IMR-90 (cell line): ENCODE measurements around the gene EAF1. TPM values are rescaled to one million over a fixed set of nuclear protein-coding genes. Genes with fewer than 3 reads are reported as not detected.

ENCODE experiments used
- ATAC-seq: fragments of 200-7000 bp; cut with Tn5 transposase; 2 replicates; pipeline ENCODE4 v1.9.1; 2020; ENCODE audit warnings: low read depth, mild to moderate bottlenecking, moderate library complexity
- BruUV-seq: library from RNA; stranded (reverse); fragments of 400-500 nt; replicated peaks from 2 replicates; lab custom pipeline; 2021; lab: Mats Ljungman, UMichigan
- CTCF ChIA-PET: fragments of 300-600 bp; formaldehyde crosslinking; extraction: SDS; loops from one replicate; lab custom pipeline; 2021; ENCODE audit warnings: antibody characterized with exemption; lab: Yijun Ruan, JAX
- POLR2A ChIA-PET: fragments of 300-600 bp; sonication (Branson Sonifier 250); formaldehyde crosslinking; loops from one replicate; lab custom pipeline; 2022; ENCODE audit warnings: antibody characterized with exemption; ENCODE audit not compliant: unreplicated experiment; lab: Charles Lee
- DNase-seq: peaks from one replicate; pipeline ENCODE4 v3.0.0; 2013
- H2AFZ ChIP-seq: replicated peaks from 2 replicates; pipeline ENCODE3; 2013; ENCODE audit warnings: low read length, mild to moderate bottlenecking; ENCODE audit not compliant: poor library complexity
- H2AK5ac ChIP-seq: 2 replicates; pipeline ENCODE4 v1.6.1; 2013; ENCODE audit warnings: low read depth, low read length, inconsistent platforms
- H2AK9ac ChIP-seq: replicated peaks from 2 replicates; pipeline ENCODE3; 2013; ENCODE audit warnings: mild to moderate bottlenecking, low read depth, low read length, moderate library complexity; ENCODE audit not compliant: poor library complexity
- H2BK120ac ChIP-seq: 2 replicates; pipeline ENCODE4 v1.6.1; 2013; ENCODE audit warnings: low read depth, low read length, inconsistent platforms
- H2BK15ac ChIP-seq: 3 replicates; pipeline ENCODE4 v1.6.1; 2013; ENCODE audit warnings: low read depth, low read length, inconsistent platforms
- H2BK20ac ChIP-seq: 2 replicates; pipeline ENCODE4 v1.6.1; 2013; ENCODE audit warnings: low read depth, mild to moderate bottlenecking, inconsistent platforms, low read length, moderate library complexity
- H2BK5ac ChIP-seq: 2 replicates; pipeline ENCODE4 v1.6.1; 2013; ENCODE audit warnings: mild to moderate bottlenecking, low read depth, low read length, inconsistent platforms; ENCODE audit not compliant: poor library complexity, severe bottlenecking
- H3K14ac ChIP-seq: replicated peaks from 2 replicates; pipeline ENCODE4 v1.6.1; 2013; ENCODE audit warnings: low read depth, low read length, inconsistent platforms
- H3K18ac ChIP-seq: 2 replicates; pipeline ENCODE4 v1.6.1; 2013; ENCODE audit warnings: low read depth, low read length, control low read depth
- H3K23ac ChIP-seq: 2 replicates; pipeline ENCODE4 v1.6.1; 2013; ENCODE audit warnings: low read depth, low read length, inconsistent platforms
- H3K27ac ChIP-seq: 2 replicates; pipeline ENCODE4 v1.5.1; 2013; ENCODE audit warnings: mild to moderate bottlenecking, control low read depth, low read length; ENCODE audit not compliant: insufficient read depth
- H3K27me3 ChIP-seq: 2 replicates; pipeline ENCODE4 v1.6.1; 2013; ENCODE audit warnings: low read length; ENCODE audit not compliant: control insufficient read depth, insufficient read depth
- H3K36me3 ChIP-seq: 2 replicates; pipeline ENCODE4 v1.6.1; 2013; ENCODE audit warnings: low read length, mixed read lengths; ENCODE audit not compliant: control insufficient read depth, insufficient read depth
- H3K4ac ChIP-seq: 2 replicates; pipeline ENCODE4 v1.6.1; 2013; ENCODE audit warnings: low read depth, low read length, inconsistent platforms
- H3K4me1 ChIP-seq: 2 replicates; pipeline ENCODE4 v1.6.1; 2013; ENCODE audit warnings: low read length, mixed read lengths; ENCODE audit not compliant: control insufficient read depth, insufficient read depth
- H3K4me2 ChIP-seq: 2 replicates; pipeline ENCODE4 v1.6.1; 2013; ENCODE audit warnings: low read depth, mild to moderate bottlenecking, control low read depth, low read length, moderate library complexity
- H3K4me3 ChIP-seq: 2 replicates; pipeline ENCODE4 v1.5.1; 2013; ENCODE audit warnings: low read depth, mild to moderate bottlenecking, control low read depth, low read length, moderate library complexity; ENCODE audit not compliant: insufficient read depth
- H3K56ac ChIP-seq: 2 replicates; pipeline ENCODE4 v1.6.1; 2013; ENCODE audit warnings: low read length, inconsistent platforms; ENCODE audit not compliant: insufficient read depth; ENCODE audit errors: extremely low read depth
- H3K79me1 ChIP-seq, 2 experiments: 2 replicates each; pipeline ENCODE4 v1.6.1; 2013; ENCODE audit warnings: low read length in 2 of 2, inconsistent platforms in 1 of 2, low read depth in 1 of 2
- H3K9ac ChIP-seq: 2 replicates; pipeline ENCODE4 v1.6.1; 2013; ENCODE audit warnings: low read depth, low read length, control low read depth
- H3K9me1 ChIP-seq: 2 replicates; pipeline ENCODE4 v1.6.1; 2013; ENCODE audit warnings: low read length, inconsistent platforms; ENCODE audit not compliant: insufficient read depth
- H3K9me3 ChIP-seq: 2 replicates; pipeline ENCODE4 v1.6.1; 2013; ENCODE audit warnings: low read length; ENCODE audit not compliant: control insufficient read depth, insufficient read depth
- H4K20me1 ChIP-seq: 2 replicates; pipeline ENCODE4 v1.6.1; 2013; ENCODE audit warnings: low read length, inconsistent platforms; ENCODE audit not compliant: insufficient read depth
- H4K5ac ChIP-seq: 2 replicates; pipeline ENCODE4 v1.6.1; 2013; ENCODE audit warnings: mild to moderate bottlenecking, low read depth, low read length, control low read depth
- H4K8ac ChIP-seq, 2 experiments: 2 replicates each; pipeline ENCODE4 v1.6.1; 2013; ENCODE audit warnings: low read depth in 2 of 2, low read length in 2 of 2, control low read depth in 1 of 2, inconsistent platforms in 1 of 2
- H4K91ac ChIP-seq: 2 replicates; pipeline ENCODE4 v1.6.1; 2013; ENCODE audit warnings: low read depth, low read length, inconsistent platforms; ENCODE audit not compliant: insufficient read depth
- BHLHE40 ChIP-seq: fragments of 150-350 bp; IDR thresholded peaks from 2 replicates; pipeline ENCODE4 v1.6.1; 2016; ENCODE audit warnings: mild to moderate bottlenecking, low read depth, low read length
- CEBPB ChIP-seq: IDR thresholded peaks from 2 replicates; pipeline ENCODE4 v1.6.1; 2012; ENCODE audit warnings: low read depth, low read length, improper control_type of control experiment
- CHD1 ChIP-seq: IDR thresholded peaks from 2 replicates; pipeline ENCODE4 v1.6.1; 2012; ENCODE audit warnings: low read depth, low read length, improper control_type of control experiment
- MAZ ChIP-seq: IDR thresholded peaks from 2 replicates; pipeline ENCODE4 v1.6.1; 2012; ENCODE audit warnings: low read depth, mild to moderate bottlenecking, low read length, improper control_type of control experiment, moderate library complexity, borderline replicate concordance
- MXI1 ChIP-seq: IDR thresholded peaks from 2 replicates; pipeline ENCODE4 v1.6.1; 2012; ENCODE audit warnings: low read depth, mild to moderate bottlenecking, low read length, moderate library complexity, borderline replicate concordance
- NFE2L2 ChIP-seq: fragments of 150-350 bp; IDR thresholded peaks from 2 replicates; pipeline ENCODE4 v1.6.1; 2016; ENCODE audit warnings: low read depth, mild to moderate bottlenecking, low read length
- POLR2A ChIP-seq: IDR thresholded peaks from 2 replicates; pipeline ENCODE4 v1.6.1; 2012; ENCODE audit warnings: mild to moderate bottlenecking, low read depth, low read length
- RCOR1 ChIP-seq: IDR thresholded peaks from 2 replicates; pipeline ENCODE4 v1.6.1; 2012; ENCODE audit warnings: mild to moderate bottlenecking, low read length, improper control_type of control experiment; ENCODE audit not compliant: insufficient replicate concordance
- WGBS, 2 experiments: methylation state at CpG; one replicate each; pipeline versions ENCODE4 v1.1.5 to v1.1.7; 2013; ENCODE audit warnings: missing lambda C conversion rate in 2 of 2; ENCODE audit not compliant: insufficient read length in 1 of 2; ENCODE audit errors: extremely low coverage in 2 of 2; 5-methylcytosine and 5-hydroxymethylcytosine counted together
- dilution Hi-C: fragments of 300-500 bp; cut with HindIII; formaldehyde crosslinking; loops from one replicate; pipeline ENCODE4 v1.14.3; 2018; ENCODE audit warnings: low sequenced_read_pairs; ENCODE audit not compliant: unreplicated experiment
- in situ Hi-C: fragments of 300-500 bp; cut with MboI; formaldehyde crosslinking; loops from 3 replicates; pipeline ENCODE4 v1.14.3; 2019; ENCODE audit warnings: low sequenced_read_pairs, inconsistent platforms, mixed read lengths
- intact Hi-C: fragments of 100-400 bp; cut with micrococcal nuclease; formaldehyde crosslinking; loops from 2 replicates; pipeline ENCODE4 v1.10.0; 2022
- polyA plus RNA-seq, 3 experiments: library from polyadenylated mRNA; depleted of rRNA; stranded (reverse); fragments of >200 nt; gene quantifications; 2 replicates each; pipeline ENCODE4 v1.2.3, GENCODE V29; 2012; ENCODE audit warnings: low replicate concordance in 1 of 3
- total RNA-seq: library from RNA; depleted of rRNA; stranded (reverse); fragments of >200 nt; gene quantifications from 2 replicates; pipeline ENCODE4 v1.2.3, GENCODE V29; 2012
- TF ChIP-seq, protein P1 (sequence below): fragments of 150-350 bp; IDR thresholded peaks from 2 replicates; pipeline ENCODE4 v1.6.1; 2017; ENCODE audit warnings: mild to moderate bottlenecking, antibody characterized with exemption, low read length, low read depth
- TF ChIP-seq, protein P2 (sequence below): fragments of 150-350 bp; IDR thresholded peaks from 2 replicates; pipeline ENCODE4 v1.6.1; 2016; ENCODE audit warnings: low read depth, mild to moderate bottlenecking, low read length, moderate library complexity, borderline replicate concordance

Gene EAF1
- total and polyA plus RNA-seq, 2 of the 4 experiments (the other 2 are of a cell fraction), result 7.0 to 21.3 TPM

DNA sequence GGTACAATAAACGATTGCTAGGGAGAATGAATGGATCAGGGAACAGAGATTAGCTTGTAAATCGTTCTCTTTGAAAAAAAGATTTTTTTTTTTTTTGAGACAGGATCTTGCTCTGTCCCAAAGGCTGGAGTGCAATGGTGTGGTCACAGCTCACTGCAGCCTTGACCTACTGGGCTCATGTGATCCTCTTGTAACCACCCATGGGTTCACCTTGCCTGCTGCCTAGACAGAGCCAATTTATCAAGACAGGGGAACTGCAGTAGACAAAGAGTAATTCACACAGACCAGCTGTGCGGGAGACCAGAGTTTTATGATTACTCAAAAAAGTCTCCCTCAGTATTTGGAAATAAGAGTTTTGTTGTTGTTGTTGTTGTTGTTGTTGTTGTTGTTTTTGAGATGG lies 39.7 kb upstream of the EAF1 start:
- Histone ChIP-seq H3K4me3 (no peak overlapping the region), H3K4me1 (no peaks in the 10 kb centered on the region), H3K79me1 (no peaks in the 10 kb centered on the region), H4K8ac (no peak overlapping the region), H2BK120ac (no peak overlapping the region), H3K56ac (no peak overlapping the region), H3K14ac (no peak overlapping the region), H4K5ac (no peak overlapping the region), H3K27me3 (no peaks in the 10 kb centered on the region), H4K91ac (no peak overlapping the region), H4K20me1 (no peaks in the 10 kb centered on the region), H3K36me3 (no peaks in the 10 kb centered on the region), H3K9me1 (no peaks in the 10 kb centered on the region), H3K9me3 (peaks cover 4% of the 10 kb centered on the region), H2BK20ac (no peak overlapping the region), H3K23ac (no peak overlapping the region), H2BK15ac (no peak overlapping the region), H2BK5ac (no peak overlapping the region), H2AFZ (no peak overlapping the region), H3K9ac (no peak overlapping the region), H3K27ac (no peak overlapping the region), H3K4ac (no peak overlapping the region), H3K18ac (no peak overlapping the region), H3K4me2 (no peak overlapping the region), H2AK5ac (no peak overlapping the region), H2AK9ac (no peak overlapping the region)
- dilution Hi-C loops, result no loop called here
- ChIA-PET CTCF (interaction anchor here (0.6 kb wide), 1 partner anchor 13 kb away, joined by 4 read pairs; no protein-coding TSS in a partner anchor), POLR2A (no interaction called here)
- no peak for TF ChIP-seq NFE2L2
- no peak for TF ChIP-seq MAZ
- no peak for TF ChIP-seq CHD1
- TF ChIP-seq, protein P1, sequence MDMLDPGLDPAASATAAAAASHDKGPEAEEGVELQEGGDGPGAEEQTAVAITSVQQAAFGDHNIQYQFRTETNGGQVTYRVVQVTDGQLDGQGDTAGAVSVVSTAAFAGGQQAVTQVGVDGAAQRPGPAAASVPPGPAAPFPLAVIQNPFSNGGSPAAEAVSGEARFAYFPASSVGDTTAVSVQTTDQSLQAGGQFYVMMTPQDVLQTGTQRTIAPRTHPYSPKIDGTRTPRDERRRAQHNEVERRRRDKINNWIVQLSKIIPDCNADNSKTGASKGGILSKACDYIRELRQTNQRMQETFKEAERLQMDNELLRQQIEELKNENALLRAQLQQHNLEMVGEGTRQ, result no peak
- no peak for TF ChIP-seq MXI1
- TF ChIP-seq, protein P2, sequence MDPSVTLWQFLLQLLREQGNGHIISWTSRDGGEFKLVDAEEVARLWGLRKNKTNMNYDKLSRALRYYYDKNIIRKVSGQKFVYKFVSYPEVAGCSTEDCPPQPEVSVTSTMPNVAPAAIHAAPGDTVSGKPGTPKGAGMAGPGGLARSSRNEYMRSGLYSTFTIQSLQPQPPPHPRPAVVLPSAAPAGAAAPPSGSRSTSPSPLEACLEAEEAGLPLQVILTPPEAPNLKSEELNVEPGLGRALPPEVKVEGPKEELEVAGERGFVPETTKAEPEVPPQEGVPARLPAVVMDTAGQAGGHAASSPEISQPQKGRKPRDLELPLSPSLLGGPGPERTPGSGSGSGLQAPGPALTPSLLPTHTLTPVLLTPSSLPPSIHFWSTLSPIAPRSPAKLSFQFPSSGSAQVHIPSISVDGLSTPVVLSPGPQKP, result no peak
- TF ChIP-seq RCOR1, result no peak
- TF ChIP-seq CEBPB, result no peak
- no peak for TF ChIP-seq POLR2A
- TF ChIP-seq BHLHE40, result no peak
- WGBS, 2 experiments, result 100% methylated on average over 2 of the region's 3 CpGs; no CpG with 5 or more reads in 1 of the 2 experiments
- no peak for DNase-seq
- BruUV-seq, result no TSS peak
- in situ Hi-C loops, result loop anchor here (25.0 kb wide), 1 partner anchor 275 kb away; no protein-coding TSS in a partner anchor
- ATAC-seq, result no peak
- intact Hi-C loops, result no loop called here
